ENCODE measurements around the gene TRIOBP. TPM values are rescaled to one million over a fixed set of nuclear protein-coding genes. Genes with fewer than 3 reads are reported as not detected.

TRIOBP gene
- total and polyA plus RNA-seq, 2 of the 4 experiments (the other 2 are of a cell fraction): 46.4 to 69.8 TPM

DNA sequence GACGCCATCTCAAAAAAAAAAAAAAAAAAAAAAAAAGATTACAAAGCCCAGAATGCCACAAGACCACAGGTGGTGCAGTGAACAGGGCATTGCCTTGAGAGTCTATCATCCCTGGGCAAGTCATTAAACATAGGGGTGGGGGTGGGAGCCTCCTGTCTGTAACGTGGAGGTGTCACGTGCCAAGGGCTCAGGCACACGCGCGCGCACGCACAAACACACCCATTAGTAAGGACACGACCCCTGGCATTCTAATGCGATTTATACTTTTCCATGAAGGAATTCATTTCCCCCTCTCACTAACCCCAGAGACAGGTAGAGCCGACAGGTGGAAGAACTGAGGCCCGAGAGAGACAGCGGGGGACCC lies 105.1 kb downstream of the TRIOBP start:
- Histone ChIP-seq H2BK120ac (ENCODE audit: low read depth, low read length) (no peak overlapping the region; the same call in 1 of the 2 replicates), H3K4me3 (ENCODE audit: insufficient read depth, low read depth, low read length) (peak overlapping the region; percentile 56), H2BK15ac (ENCODE audit: low read depth, low read length) (no peak overlapping the region), H2BK20ac (ENCODE audit: low read depth, low read length) (peak overlapping the region; percentile 50; the same call in 1 of the 2 replicates), H2BK5ac (ENCODE audit: low read depth, low read length, poor library complexity, severe bottlenecking) (no peak overlapping the region), H3K9me3 (ENCODE audit: control insufficient read depth, insufficient read depth, low read length) (no peaks in the 10 kb centered on the region), H4K5ac (ENCODE audit: low read depth, low read length) (no peak overlapping the region), H3K14ac (replicated peaks; ENCODE audit: low read depth, low read length) (no peak overlapping the region), H3K9me1 (ENCODE audit: insufficient read depth, low read length) (peaks cover 5% of the 10 kb centered on the region; the same call in 1 of the 2 replicates), H3K18ac (ENCODE audit: low read depth, low read length) (no peak overlapping the region), H4K20me1 (ENCODE audit: insufficient read depth, low read length) (0 out of 2 replicates have a peak, but pooled peaks cover 5% of the 10 kb centered on the region), H3K4ac (ENCODE audit: low read depth, low read length) (no peak overlapping the region; the same call in 1 of the 2 replicates), H4K8ac (ENCODE audit: low read depth in 2 of 2, low read length in 2 of 2) (peak overlapping the region; percentile 57 to 71; a peak in 2 of 4 replicates), H4K91ac (ENCODE audit: insufficient read depth, low read depth, low read length) (no peak overlapping the region), H2AK5ac (ENCODE audit: low read depth, low read length) (peak overlapping the region; percentile 68; the same call in 1 of the 2 replicates), H3K23ac (ENCODE audit: low read depth, low read length) (no peak overlapping the region), H3K27ac (ENCODE audit: insufficient read depth, low read length) (no peak overlapping the region), H3K27me3 (ENCODE audit: control insufficient read depth, insufficient read depth, low read length) (no peaks in the 10 kb centered on the region), H2AFZ (replicated peaks; ENCODE audit: low read length, poor library complexity) (peak overlapping the region; percentile 97), H3K9ac (ENCODE audit: low read depth, low read length) (no peak overlapping the region; the same call in 1 of the 2 replicates), H3K56ac (ENCODE audit: extremely low read depth, insufficient read depth, low read length) (no peak overlapping the region), H3K36me3 (ENCODE audit: control insufficient read depth, insufficient read depth, low read length) (no peaks in the 10 kb centered on the region), H2AK9ac (replicated peaks; ENCODE audit: low read depth, low read length, poor library complexity) (peak overlapping the region; percentile 90), H3K4me2 (ENCODE audit: low read depth, low read length) (peak overlapping the region; percentile 67), H3K4me1 (ENCODE audit: control insufficient read depth, insufficient read depth, low read length) (peaks cover 12% of the 10 kb centered on the region), H3K79me1 (ENCODE audit: low read depth in 1 of 2, low read length in 2 of 2) (peaks cover 10 to 16% of the 10 kb centered on the region in 2 experiments; a peak in 3 of 4 replicates)
- no peak for DNase-seq
- CTCF ChIA-PET: no interaction called here
- WGBS, 2 experiments (ENCODE audit: extremely low coverage in 2 of 2, insufficient read length in 1 of 2): no CpG with 5 or more reads among the region's 13 CpGs
- no peak for TF ChIP-seq POLR2A (IDR thresholded peaks at IDR 0.05; ENCODE audit: low read depth, low read length)
- TF ChIP-seq RCOR1 (IDR thresholded peaks at IDR 0.05; ENCODE audit: insufficient replicate concordance, low read length): no peak
- no peak for TF ChIP-seq FOS (IDR thresholded peaks at IDR 0.05; ENCODE audit: low read depth, low read length)
- TF ChIP-seq RAD21 (IDR thresholded peaks at IDR 0.05; ENCODE audit: low read length): no peak
- TF ChIP-seq MAFK (IDR thresholded peaks at IDR 0.05; ENCODE audit: low read depth, low read length): no peak
- peak; percentile 77 for TF ChIP-seq BHLHE40 (IDR thresholded peaks at IDR 0.05; ENCODE audit: low read depth, low read length)
- TF ChIP-seq, protein P1, sequence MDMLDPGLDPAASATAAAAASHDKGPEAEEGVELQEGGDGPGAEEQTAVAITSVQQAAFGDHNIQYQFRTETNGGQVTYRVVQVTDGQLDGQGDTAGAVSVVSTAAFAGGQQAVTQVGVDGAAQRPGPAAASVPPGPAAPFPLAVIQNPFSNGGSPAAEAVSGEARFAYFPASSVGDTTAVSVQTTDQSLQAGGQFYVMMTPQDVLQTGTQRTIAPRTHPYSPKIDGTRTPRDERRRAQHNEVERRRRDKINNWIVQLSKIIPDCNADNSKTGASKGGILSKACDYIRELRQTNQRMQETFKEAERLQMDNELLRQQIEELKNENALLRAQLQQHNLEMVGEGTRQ (IDR thresholded peaks at IDR 0.05; ENCODE audit: low read depth, low read length): peak; percentile 66
- TF ChIP-seq CEBPB (IDR thresholded peaks at IDR 0.05; ENCODE audit: low read depth, low read length): no peak
- TF ChIP-seq, protein P2, sequence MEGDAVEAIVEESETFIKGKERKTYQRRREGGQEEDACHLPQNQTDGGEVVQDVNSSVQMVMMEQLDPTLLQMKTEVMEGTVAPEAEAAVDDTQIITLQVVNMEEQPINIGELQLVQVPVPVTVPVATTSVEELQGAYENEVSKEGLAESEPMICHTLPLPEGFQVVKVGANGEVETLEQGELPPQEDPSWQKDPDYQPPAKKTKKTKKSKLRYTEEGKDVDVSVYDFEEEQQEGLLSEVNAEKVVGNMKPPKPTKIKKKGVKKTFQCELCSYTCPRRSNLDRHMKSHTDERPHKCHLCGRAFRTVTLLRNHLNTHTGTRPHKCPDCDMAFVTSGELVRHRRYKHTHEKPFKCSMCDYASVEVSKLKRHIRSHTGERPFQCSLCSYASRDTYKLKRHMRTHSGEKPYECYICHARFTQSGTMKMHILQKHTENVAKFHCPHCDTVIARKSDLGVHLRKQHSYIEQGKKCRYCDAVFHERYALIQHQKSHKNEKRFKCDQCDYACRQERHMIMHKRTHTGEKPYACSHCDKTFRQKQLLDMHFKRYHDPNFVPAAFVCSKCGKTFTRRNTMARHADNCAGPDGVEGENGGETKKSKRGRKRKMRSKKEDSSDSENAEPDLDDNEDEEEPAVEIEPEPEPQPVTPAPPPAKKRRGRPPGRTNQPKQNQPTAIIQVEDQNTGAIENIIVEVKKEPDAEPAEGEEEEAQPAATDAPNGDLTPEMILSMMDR (conservative IDR thresholded peaks at IDR 0.05; ENCODE audit: low read depth, low read length): no peak
- no peak for TF ChIP-seq RFX5 (IDR thresholded peaks at IDR 0.05; ENCODE audit: low read depth, low read length)
- TF ChIP-seq, protein P3, sequence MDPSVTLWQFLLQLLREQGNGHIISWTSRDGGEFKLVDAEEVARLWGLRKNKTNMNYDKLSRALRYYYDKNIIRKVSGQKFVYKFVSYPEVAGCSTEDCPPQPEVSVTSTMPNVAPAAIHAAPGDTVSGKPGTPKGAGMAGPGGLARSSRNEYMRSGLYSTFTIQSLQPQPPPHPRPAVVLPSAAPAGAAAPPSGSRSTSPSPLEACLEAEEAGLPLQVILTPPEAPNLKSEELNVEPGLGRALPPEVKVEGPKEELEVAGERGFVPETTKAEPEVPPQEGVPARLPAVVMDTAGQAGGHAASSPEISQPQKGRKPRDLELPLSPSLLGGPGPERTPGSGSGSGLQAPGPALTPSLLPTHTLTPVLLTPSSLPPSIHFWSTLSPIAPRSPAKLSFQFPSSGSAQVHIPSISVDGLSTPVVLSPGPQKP (IDR thresholded peaks at IDR 0.05; ENCODE audit: borderline replicate concordance, low read depth, low read length): no peak
- no peak for TF ChIP-seq CHD1 (IDR thresholded peaks at IDR 0.05; ENCODE audit: low read depth, low read length)
- no peak for TF ChIP-seq SMC3 (IDR thresholded peaks at IDR 0.05; ENCODE audit: low read depth, low read length)
- no peak for TF ChIP-seq NFE2L2 (IDR thresholded peaks at IDR 0.05; ENCODE audit: low read depth, low read length)
- no peak for TF ChIP-seq MXI1 (IDR thresholded peaks at IDR 0.05; ENCODE audit: borderline replicate concordance, low read depth, low read length)
- TF ChIP-seq MAZ (IDR thresholded peaks at IDR 0.05; ENCODE audit: borderline replicate concordance, low read depth, low read length): no peak
- intact Hi-C loops (cut with micrococcal nuclease) (no loop called here), dilution Hi-C loops (cut with HindIII; ENCODE audit: low sequenced_read_pairs, unreplicated experiment) (no loop called here), in situ Hi-C loops (cut with MboI; ENCODE audit: low sequenced_read_pairs) (no loop called here)
- no TSS peak for BruUV-seq (replicated peaks)
- no peak for ATAC-seq (ENCODE audit: low read depth)
- POLR2A ChIA-PET (ENCODE audit: unreplicated experiment): no interaction called here

Measured in IMR-90 (cell line).